GM18858 (cell line): ENCODE measurements around the gene NMT2.

Source experiments
- ATAC-seq: cut with Tn5 transposase; IDR thresholded peaks from one replicate; pipeline ENCODE4 v1.9.1; 2021; ENCODE audit not compliant: unreplicated experiment

Gene NMT2

DNA sequence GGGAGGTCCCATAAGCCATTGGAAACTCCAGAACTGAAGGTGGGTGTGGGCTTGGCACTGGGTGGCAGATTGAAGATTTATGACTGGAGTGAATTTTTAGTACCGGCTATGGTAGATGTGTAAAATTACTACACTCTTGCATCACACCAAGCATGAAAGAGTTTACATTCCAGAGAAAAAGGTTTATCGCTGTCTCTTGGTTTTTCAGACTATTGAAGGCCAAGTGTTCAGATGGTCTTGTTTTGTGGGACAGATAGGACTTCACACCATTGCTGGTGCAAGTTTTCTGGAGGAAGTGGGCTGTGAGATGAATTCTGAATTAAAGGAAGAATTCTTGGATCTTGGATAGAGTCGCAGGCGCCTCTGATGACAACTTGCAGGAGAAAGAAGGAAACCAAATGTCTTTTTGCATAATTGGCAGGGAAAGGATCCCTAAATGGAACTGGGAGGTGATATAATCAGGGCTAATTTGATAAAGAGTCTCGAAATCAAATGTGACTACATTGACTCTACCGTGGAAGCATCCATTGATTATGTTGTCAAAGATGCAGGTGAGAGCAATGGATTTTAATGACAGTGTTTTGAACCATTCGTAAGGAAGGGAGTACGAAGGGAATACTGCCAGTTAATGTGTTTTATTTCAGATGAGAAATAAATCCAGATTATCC lies 14.2 kb upstream of the NMT2 start:
- ATAC-seq: no peak

DNA sequence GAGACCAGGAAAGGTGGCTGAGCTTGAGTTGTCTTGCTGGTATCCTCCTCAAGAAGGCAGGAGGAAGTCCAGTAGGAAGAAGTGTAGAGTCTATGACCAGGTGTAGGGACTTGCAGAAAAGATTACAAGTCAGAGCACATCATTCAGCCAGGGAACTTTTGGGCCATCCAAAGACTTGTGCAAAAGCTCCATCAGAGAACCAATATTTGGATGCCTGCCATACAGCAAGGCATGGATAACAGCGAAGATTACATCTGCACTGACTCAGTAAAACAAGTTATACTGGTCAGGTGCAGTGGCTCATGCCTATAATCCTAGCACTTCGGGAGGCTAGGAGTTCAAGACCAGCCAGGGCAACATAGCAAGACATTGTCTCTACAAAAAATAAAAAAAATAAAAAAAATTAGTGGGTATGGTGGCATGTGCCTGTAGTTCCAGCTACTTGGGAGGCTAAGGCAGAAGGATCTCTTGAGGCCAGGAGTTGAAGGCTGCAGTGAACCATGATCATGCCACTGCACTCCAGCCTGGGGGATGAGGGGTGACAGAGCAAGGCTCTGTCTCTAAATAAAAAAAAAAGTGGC lies 13.2 kb upstream of the NMT2 start:
- no peak for ATAC-seq

DNA sequence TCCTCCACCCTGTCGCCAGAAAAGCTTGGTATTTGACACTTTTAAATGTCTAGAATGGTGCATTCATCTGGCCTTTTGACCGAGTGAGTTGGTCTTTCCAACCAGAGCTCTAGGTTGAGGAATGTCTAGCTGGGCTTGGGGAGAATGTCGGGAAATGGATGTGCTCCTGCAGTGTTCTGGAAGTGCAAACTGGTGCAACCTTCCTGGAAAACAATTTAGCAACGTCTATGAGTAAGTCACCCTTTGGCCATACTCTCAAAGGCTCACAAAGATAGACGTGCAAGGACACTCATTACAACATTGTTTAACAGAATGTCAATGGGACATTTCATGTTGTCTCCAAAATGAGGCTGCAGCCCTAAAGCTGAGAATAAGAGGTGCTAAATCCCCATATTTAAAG lies 12.2 kb upstream of the NMT2 start:
- ATAC-seq: no peak

- no peak for ATAC-seq
These were observed 7.8 kb upstream of the NMT2 start for GRCh38 chr10:15176269-15176668.

GRCh38 chr10:15175587-15175986 lies 7.1 kb upstream of the NMT2 start:
- ATAC-seq: no peak

GRCh38 chr10:15172306-15172840 lies 3.9 kb upstream of the NMT2 start:
- ATAC-seq: no peak

GRCh38 chr10:15169555-15170401 lies 1.3 kb upstream of the NMT2 start:
- ATAC-seq: no peak

DNA sequence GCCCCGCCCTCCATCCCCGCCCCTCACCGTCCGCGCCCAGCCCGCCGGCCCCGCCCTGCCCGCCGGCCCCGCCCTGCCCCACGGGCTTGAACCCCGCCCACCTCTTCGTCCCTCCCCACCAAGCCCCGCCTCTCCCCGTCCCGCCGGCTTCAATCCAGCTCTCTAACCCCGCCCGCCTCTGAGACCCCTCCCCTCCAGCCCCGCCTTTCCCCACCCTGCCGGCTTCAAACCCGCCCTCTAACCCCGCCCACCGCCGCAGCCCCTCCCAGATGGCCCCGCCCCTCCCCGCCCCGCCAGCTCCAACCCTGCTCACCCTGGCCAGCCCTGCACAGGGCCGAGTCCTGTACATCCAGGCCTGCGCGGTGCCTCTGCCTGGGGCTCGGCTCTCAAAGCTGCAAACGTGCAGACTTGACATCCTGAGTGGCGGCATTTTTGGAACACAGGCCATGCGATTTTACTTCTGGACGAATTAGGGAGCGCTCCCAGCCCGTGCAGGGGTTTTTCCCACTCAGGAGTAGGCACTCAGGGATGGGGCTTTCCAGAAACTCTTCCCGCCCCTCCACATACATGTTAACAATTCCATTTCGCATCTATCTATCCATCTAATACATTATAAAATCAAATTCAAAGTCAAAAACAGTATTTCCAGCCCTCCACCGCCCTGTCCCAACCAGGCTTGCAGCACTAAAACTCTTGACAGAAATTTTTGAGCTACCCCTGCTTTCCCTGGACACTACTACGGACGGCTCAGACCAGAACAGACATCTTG lies 477 bp upstream of the NMT2 start:
- ATAC-seq: peak; percentile 38

GRCh38 chr10:15167411-15168290 lies 842 bp downstream of the NMT2 start:
- ATAC-seq: peak; percentile 25

DNA sequence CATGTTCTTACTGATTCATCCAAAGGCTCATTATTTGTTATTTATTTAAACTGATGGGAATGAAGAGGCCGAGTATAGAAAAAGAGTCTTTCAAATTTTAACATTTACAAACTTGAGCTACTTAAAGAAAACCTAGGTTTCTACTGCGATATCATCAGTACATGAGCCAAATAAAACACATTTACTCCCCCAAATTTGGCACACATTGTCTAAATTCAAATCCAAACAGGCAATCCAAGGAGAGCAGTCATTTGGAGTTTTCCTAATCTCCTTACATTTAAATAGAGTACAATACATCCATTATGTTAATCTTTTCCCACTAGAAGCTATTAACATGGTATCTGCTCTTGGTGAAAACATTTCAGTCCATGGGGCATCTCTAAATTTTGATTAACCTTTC lies 2.2 kb downstream of the NMT2 start:
- no peak for ATAC-seq

DNA sequence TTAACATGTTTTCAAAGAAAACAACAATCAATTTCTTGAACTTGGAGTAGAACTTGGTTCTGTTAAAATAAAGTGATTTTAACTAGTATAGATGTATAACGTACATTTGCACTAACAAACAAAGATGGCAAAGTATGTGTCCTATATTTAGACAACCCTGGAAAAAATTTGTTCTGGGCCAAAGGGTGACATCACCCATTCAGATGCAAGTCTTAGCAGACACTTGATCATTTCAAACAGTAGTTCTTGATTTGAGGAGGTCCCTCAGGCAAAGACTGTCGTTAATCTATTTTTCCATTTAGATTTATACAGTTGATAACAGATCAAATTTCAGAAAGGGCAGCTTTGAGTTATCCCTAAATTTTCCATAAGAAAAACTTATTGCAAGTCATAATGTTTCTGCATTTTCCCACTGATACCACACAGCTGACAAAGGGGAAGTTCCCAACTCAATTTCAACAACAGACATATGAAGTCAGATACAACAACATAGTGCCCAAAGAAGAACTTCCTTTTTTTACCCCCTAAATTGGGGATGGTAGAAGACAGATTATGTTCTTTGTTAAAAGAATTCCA lies 5.2 kb downstream of the NMT2 start:
- no peak for ATAC-seq

GRCh38 chr10:15158972-15159371 lies 9.5 kb downstream of the NMT2 start:
- no peak for ATAC-seq

GRCh38 chr10:15158448-15158847 lies 10.0 kb downstream of the NMT2 start:
- no peak for ATAC-seq

- ATAC-seq: no peak
These were observed 12.4 kb downstream of the NMT2 start for GRCh38 chr10:15155978-15156656.

- no peak for ATAC-seq
These were observed 15.9 kb downstream of the NMT2 start for GRCh38 chr10:15152556-15152955.

DNA sequence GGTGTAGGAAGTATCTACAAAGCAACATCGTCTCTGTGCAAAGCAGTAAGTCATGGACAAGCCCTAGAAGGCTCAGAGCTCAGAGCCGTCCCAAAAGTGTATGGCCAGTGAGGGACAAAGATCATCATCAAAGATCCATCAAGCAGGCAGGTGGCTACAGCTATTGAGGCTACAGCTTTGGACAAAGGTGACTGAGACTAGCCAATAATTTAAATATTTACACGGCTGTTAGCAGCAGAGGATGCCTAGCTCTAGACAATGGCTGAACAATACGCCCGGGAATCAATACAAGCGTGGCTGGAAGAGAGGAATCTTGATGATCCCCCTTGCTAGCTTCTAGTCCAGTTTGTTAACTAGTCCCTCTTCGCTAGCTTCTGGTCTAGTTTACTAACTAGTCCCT lies 17.9 kb downstream of the NMT2 start:
- ATAC-seq: no peak

DNA sequence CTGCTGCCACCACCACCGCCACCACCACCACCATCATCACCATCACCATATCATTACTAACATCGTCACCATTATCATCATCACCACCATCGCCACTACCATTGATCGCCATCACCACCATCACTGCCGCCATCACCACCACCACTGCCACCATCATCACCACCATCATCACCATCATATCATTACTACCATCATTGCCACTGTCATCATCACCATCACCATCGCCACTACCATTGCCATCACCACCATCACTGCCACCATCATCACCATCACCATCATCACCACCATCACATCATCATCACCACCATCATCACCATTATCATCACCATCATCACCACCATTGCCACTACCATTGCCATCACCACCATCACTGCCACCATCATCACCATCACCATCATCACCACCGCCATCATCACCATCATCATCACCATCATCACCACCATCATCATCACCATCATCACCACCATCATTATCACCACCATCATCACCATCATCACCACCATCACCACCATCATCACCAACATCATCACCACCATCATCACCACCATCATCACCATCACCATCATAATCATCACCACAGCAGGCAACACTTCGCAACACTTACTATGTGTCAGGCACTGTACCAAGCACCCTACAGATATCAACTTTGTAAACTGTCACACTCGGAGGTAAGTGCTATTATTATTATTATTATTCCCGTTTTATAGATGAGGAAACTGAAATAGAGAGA lies 19.3 kb downstream of the NMT2 start:
- ATAC-seq: no peak

DNA sequence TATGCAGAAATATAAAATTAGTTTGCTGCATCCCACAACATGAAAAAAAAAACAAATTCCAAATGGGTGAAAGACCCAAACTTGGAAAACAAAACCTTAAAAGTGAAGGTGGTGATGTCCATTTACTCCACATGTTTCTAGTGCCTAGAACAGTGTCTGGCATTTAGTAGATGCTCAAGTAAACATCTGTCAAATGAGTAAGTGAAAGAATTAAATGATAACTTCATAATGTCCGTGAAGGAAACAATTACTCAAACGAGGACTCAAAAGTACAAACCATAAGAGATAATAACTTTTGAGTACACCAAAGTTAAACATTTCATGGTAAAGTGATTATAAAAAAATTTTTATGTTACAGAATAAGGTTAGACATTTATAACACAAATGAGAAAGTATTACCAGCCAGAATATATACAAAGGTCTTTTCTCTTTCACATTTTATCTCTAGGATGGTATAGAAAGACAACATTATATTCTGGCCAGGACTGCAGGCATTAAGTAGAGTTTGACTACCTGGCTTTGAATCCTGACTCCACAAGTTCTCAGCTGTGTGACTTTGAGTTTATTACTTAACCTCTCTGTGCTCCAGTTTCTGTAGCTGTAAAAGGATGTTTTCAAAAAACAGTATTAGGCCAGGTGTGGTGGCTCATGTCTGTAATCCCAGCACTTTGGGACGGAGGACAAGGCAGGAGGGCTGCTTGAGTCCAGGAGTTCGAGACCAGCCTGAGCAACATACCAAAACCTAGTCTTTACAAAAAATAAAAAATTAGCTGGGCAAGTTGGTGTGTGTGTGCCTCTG lies 20.7 kb downstream of the NMT2 start:
- ATAC-seq: no peak
